ENCODE measurements around the gene ELFN1.

GRCh38 chr7:1729183-1729582, 59.1 kb downstream of the ELFN1 start:
- no peak for TF ChIP-seq CTCF (IDR thresholded peaks at IDR 0.05; ENCODE audit: insufficient read depth, low read depth, low read length)
- TF ChIP-seq EZH2 (IDR thresholded peaks at IDR 0.05; ENCODE audit: insufficient read depth, low read length) = no peak

Measured in astrocyte (in vitro differentiated cells and primary cell).